ENCODE measurements around the gene VPS41. TPM values are rescaled to one million over a fixed set of nuclear protein-coding genes. Genes with fewer than 3 reads are reported as not detected.

VPS41 gene
- total and polyA plus RNA-seq, 7 donors, result 10.2 to 38.5 (median 25.7) TPM

- Histone ChIP-seq H3K9me3 (no peaks in the 10 kb centered on the region), H3K27ac (no peak overlapping the region), H3K36me3 (peaks cover 0 to 44% (median 6%) of the 10 kb centered on the region in 4 donors), H3K27me3 (no peaks in the 10 kb centered on the region), H3K4me1 (peaks cover 0 to 5% (median 2%) of the 10 kb centered on the region in 4 donors), H3K4me3 (no peak overlapping the region)
- TF ChIP-seq EP300 (IDR thresholded peaks at IDR 0.05) (no peak), POLR2A (IDR thresholded peaks at IDR 0.05) (no peak), CTCF (IDR thresholded peaks at IDR 0.05) (no peak), POLR2AphosphoS5 (IDR thresholded peaks at IDR 0.05) (no peak)
- no peak for DNase-seq
- intact Hi-C loops (cut with DNase I), result no loop called here
- 92 to 93% methylated on average over 3 of the region's 3 CpGs for WGBS, 2 donors
Observed at GRCh38 chr7:38728145-38728544, 180.8 kb downstream of the VPS41 start.

GRCh38 chr7:38727184-38727940, 181.6 kb downstream of the VPS41 start:
- Histone ChIP-seq H3K4me3 (no peak overlapping the region), H3K9me3 (no peaks in the 10 kb centered on the region), H3K27me3 (no peaks in the 10 kb centered on the region), H3K27ac (no peak overlapping the region), H3K36me3 (peaks cover 0 to 52% (median 6%) of the 10 kb centered on the region in 4 donors), H3K4me1 (peaks cover 0 to 5% (median 2%) of the 10 kb centered on the region in 4 donors)
- no peak for DNase-seq
- 96% methylated on average over 4 of the region's 4 CpGs for WGBS, 2 donors
- intact Hi-C loops (cut with DNase I), result no loop called here
- TF ChIP-seq POLR2AphosphoS5 (IDR thresholded peaks at IDR 0.05) (no peak), EP300 (IDR thresholded peaks at IDR 0.05) (no peak), CTCF (IDR thresholded peaks at IDR 0.05) (no peak), POLR2A (IDR thresholded peaks at IDR 0.05) (no peak)

DNA sequence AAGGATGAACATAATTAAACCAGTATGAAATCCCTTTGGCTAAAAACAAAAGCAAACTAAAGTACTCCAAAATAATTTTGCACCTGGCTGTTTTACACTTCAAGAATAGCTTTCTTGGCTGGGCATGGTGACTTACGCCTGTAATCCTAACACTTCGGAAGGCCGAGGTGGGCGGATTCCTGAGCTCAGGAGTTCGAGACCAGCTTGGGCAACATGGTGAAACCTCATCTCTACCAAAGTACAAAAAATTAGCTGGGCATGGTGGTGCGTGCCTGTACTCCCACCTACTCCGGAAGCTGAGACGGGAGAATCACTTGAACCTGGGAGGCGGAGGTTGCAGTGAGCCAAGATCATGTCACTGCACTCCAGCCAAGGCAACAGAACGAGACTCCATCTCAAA, 185.7 kb downstream of the VPS41 start:
- Histone ChIP-seq H3K36me3 (peaks cover 0 to 65% (median 6%) of the 10 kb centered on the region in 4 donors), H3K27ac (no peak overlapping the region), H3K4me3 (no peak overlapping the region), H3K27me3 (no peaks in the 10 kb centered on the region), H3K4me1 (peaks cover 0 to 3% (median 1%) of the 10 kb centered on the region in 4 donors), H3K9me3 (peaks cover 0 to 3% (median 0%) of the 10 kb centered on the region in 4 donors)
- intact Hi-C loops (cut with DNase I), result no loop called here
- TF ChIP-seq CTCF (IDR thresholded peaks at IDR 0.05) (no peak), POLR2A (IDR thresholded peaks at IDR 0.05) (no peak), EP300 (IDR thresholded peaks at IDR 0.05) (no peak), POLR2AphosphoS5 (IDR thresholded peaks at IDR 0.05) (no peak)
- WGBS, 2 donors, result 97% methylated on average over 10 of the region's 10 CpGs
- no peak for DNase-seq

GRCh38 chr7:38716397-38716796, 192.6 kb downstream of the VPS41 start:
- no peak for DNase-seq
- Histone ChIP-seq H3K4me3 (no peak overlapping the region), H3K27me3 (no peaks in the 10 kb centered on the region), H3K27ac (no peak overlapping the region), H3K4me1 (no peaks in the 10 kb centered on the region), H3K36me3 (peaks cover 0 to 8% (median 0%) of the 10 kb centered on the region in 4 donors), H3K9me3 (peaks cover 0 to 6% (median 2%) of the 10 kb centered on the region in 4 donors)
- intact Hi-C loops (cut with DNase I), result no loop called here
- WGBS, 2 donors, result 92 to 96% methylated on average over 4 of the region's 4 CpGs
- no peak for TF ChIP-seq POLR2A (IDR thresholded peaks at IDR 0.05)
- no peak for TF ChIP-seq EP300 (IDR thresholded peaks at IDR 0.05)
- TF ChIP-seq CTCF (IDR thresholded peaks at IDR 0.05), result no peak
- TF ChIP-seq POLR2AphosphoS5 (IDR thresholded peaks at IDR 0.05), result no peak

Data from sigmoid colon (tissue), 7 donors.